Measurements from ENCODE around the gene CABCOCO1. TPM values are rescaled to one million over a fixed set of nuclear protein-coding genes. Genes with fewer than 3 reads are reported as not detected.
"Not testable (repeated sequence)": the region's sequence is repeated elsewhere in the genome, so short reads cannot be mapped to it uniquely, and the experiment has no call there.

Gene CABCOCO1
- total RNA-seq, 1 donor, result not detected

GRCh38 chr10:61721431-61721830 lies 58.7 kb downstream of the CABCOCO1 start:
- Histone ChIP-seq H3K9me3 (ENCODE audit: low read depth, low read length) (no peaks in the 10 kb centered on the region), H3K4me1 (ENCODE audit: insufficient read depth, low read length) (no peaks in the 10 kb centered on the region), H3K4me3 (ENCODE audit: low read length) (no peak overlapping the region), H3K27me3 (ENCODE audit: insufficient read depth, low read length) (no peaks in the 10 kb centered on the region)

- not testable (repeated sequence) for H3K9me3 ChIP-seq (ENCODE audit: low read depth, low read length); H3K4me1 ChIP-seq (ENCODE audit: insufficient read depth, low read length); H3K4me3 ChIP-seq (ENCODE audit: low read length); H3K27me3 ChIP-seq (ENCODE audit: insufficient read depth, low read length)
Observed at GRCh38 chr10:61725221-61725620, 62.5 kb downstream of the CABCOCO1 start.

GRCh38 chr10:61729596-61729995 lies 66.9 kb downstream of the CABCOCO1 start:
- no peak overlapping the region for H3K4me3 ChIP-seq (ENCODE audit: low read length)
- H3K4me1 ChIP-seq (ENCODE audit: insufficient read depth, low read length), result no peaks in the 10 kb centered on the region
- H3K27me3 ChIP-seq (ENCODE audit: insufficient read depth, low read length), result peaks cover 6% of the 10 kb centered on the region
- H3K9me3 ChIP-seq (ENCODE audit: low read depth, low read length), result no peaks in the 10 kb centered on the region

- peaks cover 6% of the 10 kb centered on the region for H3K27me3 ChIP-seq (ENCODE audit: insufficient read depth, low read length)
- no peaks in the 10 kb centered on the region for H3K4me1 ChIP-seq (ENCODE audit: insufficient read depth, low read length)
- H3K4me3 ChIP-seq (ENCODE audit: low read length), result no peak overlapping the region
- H3K9me3 ChIP-seq (ENCODE audit: low read depth, low read length), result no peaks in the 10 kb centered on the region
Observed at GRCh38 chr10:61730671-61731070, 67.9 kb downstream of the CABCOCO1 start.

GRCh38 chr10:61731638-61732037 lies 68.9 kb downstream of the CABCOCO1 start:
- Histone ChIP-seq H3K27me3 (ENCODE audit: insufficient read depth, low read length) (peaks cover 6% of the 10 kb centered on the region), H3K9me3 (ENCODE audit: low read depth, low read length) (no peaks in the 10 kb centered on the region), H3K4me3 (ENCODE audit: low read length) (no peak overlapping the region), H3K4me1 (ENCODE audit: insufficient read depth, low read length) (no peaks in the 10 kb centered on the region)

- Histone ChIP-seq H3K4me3 (ENCODE audit: low read length) (no peak overlapping the region), H3K27me3 (ENCODE audit: insufficient read depth, low read length) (peaks cover 6% of the 10 kb centered on the region), H3K4me1 (ENCODE audit: insufficient read depth, low read length) (no peaks in the 10 kb centered on the region), H3K9me3 (ENCODE audit: low read depth, low read length) (no peaks in the 10 kb centered on the region)
Observed at GRCh38 chr10:61732629-61733278, 70.0 kb downstream of the CABCOCO1 start.

- Histone ChIP-seq H3K4me3 (ENCODE audit: low read length) (no peak overlapping the region), H3K4me1 (ENCODE audit: insufficient read depth, low read length) (no peaks in the 10 kb centered on the region), H3K27me3 (ENCODE audit: insufficient read depth, low read length) (peaks cover 6% of the 10 kb centered on the region), H3K9me3 (ENCODE audit: low read depth, low read length) (no peaks in the 10 kb centered on the region)
Observed at GRCh38 chr10:61733358-61733940, 70.7 kb downstream of the CABCOCO1 start.

- no peaks in the 10 kb centered on the region for H3K9me3 ChIP-seq (ENCODE audit: low read depth, low read length)
- no peaks in the 10 kb centered on the region for H3K4me1 ChIP-seq (ENCODE audit: insufficient read depth, low read length)
Observed at GRCh38 chr10:61735882-61736281, 73.2 kb downstream of the CABCOCO1 start.

GRCh38 chr10:61737455-61737854 lies 74.7 kb downstream of the CABCOCO1 start:
- H3K9me3 ChIP-seq (ENCODE audit: low read depth, low read length); H3K4me3 ChIP-seq (ENCODE audit: low read length); H3K4me1 ChIP-seq (ENCODE audit: insufficient read depth, low read length); H3K27me3 ChIP-seq (ENCODE audit: insufficient read depth, low read length): not testable (repeated sequence)

More at GRCh38 chr10:61735882-61736281, 73.2 kb downstream of the CABCOCO1 start:
- Histone ChIP-seq H3K4me3 (ENCODE audit: low read length) (no peak overlapping the region), H3K27me3 (ENCODE audit: insufficient read depth, low read length) (no peaks in the 10 kb centered on the region)

GRCh38 chr10:61742812-61743211 lies 80.1 kb downstream of the CABCOCO1 start:
- Histone ChIP-seq H3K9me3 (ENCODE audit: low read depth, low read length) (no peaks in the 10 kb centered on the region), H3K4me3 (ENCODE audit: low read length) (no peak overlapping the region), H3K27me3 (ENCODE audit: insufficient read depth, low read length) (no peaks in the 10 kb centered on the region), H3K4me1 (ENCODE audit: insufficient read depth, low read length) (no peaks in the 10 kb centered on the region)

GRCh38 chr10:61744469-61744868 lies 81.7 kb downstream of the CABCOCO1 start:
- Histone ChIP-seq H3K4me3 (ENCODE audit: low read length) (no peak overlapping the region), H3K4me1 (ENCODE audit: insufficient read depth, low read length) (no peaks in the 10 kb centered on the region), H3K9me3 (ENCODE audit: low read depth, low read length) (no peaks in the 10 kb centered on the region), H3K27me3 (ENCODE audit: insufficient read depth, low read length) (no peaks in the 10 kb centered on the region)

GRCh38 chr10:61746377-61746776 lies 83.6 kb downstream of the CABCOCO1 start:
- H3K4me3 ChIP-seq (ENCODE audit: low read length), result no peak overlapping the region
- no peaks in the 10 kb centered on the region for H3K9me3 ChIP-seq (ENCODE audit: low read depth, low read length)
- no peaks in the 10 kb centered on the region for H3K27me3 ChIP-seq (ENCODE audit: insufficient read depth, low read length)
- peaks cover 6% of the 10 kb centered on the region for H3K4me1 ChIP-seq (ENCODE audit: insufficient read depth, low read length)

GRCh38 chr10:61747307-61747706 lies 84.6 kb downstream of the CABCOCO1 start:
- Histone ChIP-seq H3K9me3 (ENCODE audit: low read depth, low read length) (no peaks in the 10 kb centered on the region), H3K27me3 (ENCODE audit: insufficient read depth, low read length) (no peaks in the 10 kb centered on the region), H3K4me1 (ENCODE audit: insufficient read depth, low read length) (peaks cover 15% of the 10 kb centered on the region), H3K4me3 (ENCODE audit: low read length) (no peak overlapping the region)

GRCh38 chr10:61749291-61749690 lies 86.6 kb downstream of the CABCOCO1 start:
- Histone ChIP-seq H3K27me3 (ENCODE audit: insufficient read depth, low read length) (no peaks in the 10 kb centered on the region), H3K9me3 (ENCODE audit: low read depth, low read length) (no peaks in the 10 kb centered on the region), H3K4me1 (ENCODE audit: insufficient read depth, low read length) (peaks cover 15% of the 10 kb centered on the region), H3K4me3 (ENCODE audit: low read length) (no peak overlapping the region)

- Histone ChIP-seq H3K4me3 (ENCODE audit: low read length) (no peak overlapping the region), H3K27me3 (ENCODE audit: insufficient read depth, low read length) (no peaks in the 10 kb centered on the region), H3K4me1 (ENCODE audit: insufficient read depth, low read length) (peaks cover 15% of the 10 kb centered on the region), H3K9me3 (ENCODE audit: low read depth, low read length) (no peaks in the 10 kb centered on the region)
Observed at GRCh38 chr10:61750943-61751471, 88.3 kb downstream of the CABCOCO1 start.

GRCh38 chr10:61751599-61751998 lies 88.9 kb downstream of the CABCOCO1 start:
- peaks cover 15% of the 10 kb centered on the region for H3K4me1 ChIP-seq (ENCODE audit: insufficient read depth, low read length)
- no peaks in the 10 kb centered on the region for H3K27me3 ChIP-seq (ENCODE audit: insufficient read depth, low read length)
- no peak overlapping the region for H3K4me3 ChIP-seq (ENCODE audit: low read length)

More at GRCh38 chr10:61751599-61751998, 88.9 kb downstream of the CABCOCO1 start:
- no peaks in the 10 kb centered on the region for H3K9me3 ChIP-seq (ENCODE audit: low read depth, low read length)

Measured in mononuclear cell (primary cell).